OCI-LY3 (cell line): Measurements from ENCODE around the gene SYNE2.
A peak's percentile ranks its signal among the peaks of the same experiment; 100 is the strongest.

ENCODE experiments used
- CTCF ChIP-seq: fragments of 200-600, 300-600 bp; sonication (generic); IDR thresholded peaks from 2 replicates; pipeline ENCODE4 v1.5.1; 2014; ENCODE audit warnings: antibody characterized with exemption, low read length, low read depth
- EZH2phosphoT487 ChIP-seq: fragments of 200-600 bp; shearing (Covaris generic); IDR thresholded peaks from 2 replicates; pipeline ENCODE4 v1.6.1; 2018; ENCODE audit warnings: antibody characterized with exemption, mixed run types, low read depth

GRCh38 chr14:64137657-64138290 is 285.0 kb downstream of the SYNE2 start:
- peak; percentile 62 for TF ChIP-seq CTCF
- no peak for TF ChIP-seq EZH2phosphoT487
